ENCODE results near the gene STT3A. TPM values are rescaled to one million over a fixed set of nuclear protein-coding genes. Genes with fewer than 3 reads are reported as not detected.
A peak's percentile ranks its signal among the peaks of the same experiment; 100 is the strongest.

STT3A gene
- total RNA-seq, 1 donor from 2014 or later: 226 TPM

GRCh38 chr11:125566235-125566634 is 26.4 kb upstream of the STT3A start:
- no peak overlapping the region for H3K27ac Mint-ChIP-seq (ENCODE audit: unreplicated experiment)
- DNase-seq (ENCODE audit: extremely low spot score, unreplicated experiment): no peak

GRCh38 chr11:125568970-125569914 is 23.4 kb upstream of the STT3A start, which contains the start of gene EI24:
EI24 (plus strand) TSS chr11:125569477; CDS start chr11:125572528, 3,051 bp downstream.
- H3K4me3 Mint-ChIP-seq (ENCODE audit: unreplicated experiment): peak within 1 kb of the TSS; percentile 85

More at GRCh38 chr11:125566235-125566634, 26.4 kb upstream of the STT3A start:
- Mint-ChIP-seq H3K27me3 (ENCODE audit: unreplicated experiment) (peaks cover 4% of the 10 kb centered on the region), H3K4me3 (ENCODE audit: unreplicated experiment) (no peak overlapping the region), H3K4me1 (ENCODE audit: unreplicated experiment) (peaks cover 13% of the 10 kb centered on the region), H3K9me3 (ENCODE audit: unreplicated experiment) (no peaks in the 10 kb centered on the region), H3K36me3 (ENCODE audit: unreplicated experiment) (no peaks in the 10 kb centered on the region)
- TF ChIP-seq CTCF (IDR thresholded peaks at IDR 0.05): no peak

GRCh38 chr11:125569915-125570621 is 22.6 kb upstream of the STT3A start:
- H3K27ac Mint-ChIP-seq (ENCODE audit: unreplicated experiment): peak overlapping the region; percentile 48
- no peaks in the 10 kb centered on the region for H3K27me3 Mint-ChIP-seq (ENCODE audit: unreplicated experiment)
- H3K4me1 Mint-ChIP-seq (ENCODE audit: unreplicated experiment): peaks cover 17% of the 10 kb centered on the region
- DNase-seq (ENCODE audit: extremely low spot score, unreplicated experiment): no peak
- H3K9me3 Mint-ChIP-seq (ENCODE audit: unreplicated experiment): no peaks in the 10 kb centered on the region
- H3K4me3 Mint-ChIP-seq (ENCODE audit: unreplicated experiment): peak overlapping the region; percentile 85
- peaks cover 11% of the 10 kb centered on the region for H3K36me3 Mint-ChIP-seq (ENCODE audit: unreplicated experiment)
- no peak for TF ChIP-seq CTCF (IDR thresholded peaks at IDR 0.05)

More at GRCh38 chr11:125568970-125569914, 23.4 kb upstream of the STT3A start, which contains the start of gene EI24:
- Mint-ChIP-seq H3K36me3 (ENCODE audit: unreplicated experiment) (peaks cover 7% of the 10 kb centered on the region), H3K27ac (ENCODE audit: unreplicated experiment) (peak within 1 kb of the TSS; percentile 78), H3K9me3 (ENCODE audit: unreplicated experiment) (no peaks in the 10 kb centered on the region), H3K27me3 (ENCODE audit: unreplicated experiment) (peaks cover 4% of the 10 kb centered on the region), H3K4me1 (ENCODE audit: unreplicated experiment) (peaks cover 17% of the 10 kb centered on the region)
- DNase-seq (ENCODE audit: extremely low spot score, unreplicated experiment): peak; percentile 97
- peak; percentile 79 for TF ChIP-seq CTCF (IDR thresholded peaks at IDR 0.05)

- peaks cover 15% of the 10 kb centered on the region for H3K36me3 Mint-ChIP-seq (ENCODE audit: unreplicated experiment)
- no peak overlapping the region for H3K27ac Mint-ChIP-seq (ENCODE audit: unreplicated experiment)
- no peaks in the 10 kb centered on the region for H3K9me3 Mint-ChIP-seq (ENCODE audit: unreplicated experiment)
- peaks cover 17% of the 10 kb centered on the region for H3K4me1 Mint-ChIP-seq (ENCODE audit: unreplicated experiment)
- H3K4me3 Mint-ChIP-seq (ENCODE audit: unreplicated experiment): no peak overlapping the region
- no peaks in the 10 kb centered on the region for H3K27me3 Mint-ChIP-seq (ENCODE audit: unreplicated experiment)
- TF ChIP-seq CTCF (IDR thresholded peaks at IDR 0.05): no peak
- no peak for DNase-seq (ENCODE audit: extremely low spot score, unreplicated experiment)
Observed at GRCh38 chr11:125570952-125571351, 21.7 kb upstream of the STT3A start.

Data from osteocyte (in vitro differentiated cells).